ENCODE measurements around the gene TXNDC11. TPM values are rescaled to one million over a fixed set of nuclear protein-coding genes. Genes with fewer than 3 reads are reported as not detected.
A peak's percentile ranks its signal among the peaks of the same experiment; 100 is the strongest.

The TXNDC11 gene
- total RNA-seq, 1 experiment from 2014 or later: 11.1 TPM

GRCh38 chr16:11683145-11683544 is 59.5 kb downstream of the TXNDC11 start (continued):
- TF ChIP-seq ZBTB43 (CRISPR knock-in tag; IDR thresholded peaks at IDR 0.05) (no peak), GTF2I (CRISPR knock-in tag; conservative IDR thresholded peaks at IDR 0.05) (no peak), SMAD4 (CRISPR knock-in tag; IDR thresholded peaks at IDR 0.05) (no peak), ZNF425 (CRISPR knock-in tag; conservative IDR thresholded peaks at IDR 0.05) (no peak), E2F1 (CRISPR knock-in tag; IDR thresholded peaks at IDR 0.05) (no peak), RORB (CRISPR knock-in tag; IDR thresholded peaks at IDR 0.05) (no peak), ZNF263 (CRISPR knock-in tag; IDR thresholded peaks at IDR 0.05; ENCODE audit: low read depth) (no peak), SP1 (CRISPR knock-in tag; conservative IDR thresholded peaks at IDR 0.05) (no peak)
- TF ChIP-seq, protein P1, sequence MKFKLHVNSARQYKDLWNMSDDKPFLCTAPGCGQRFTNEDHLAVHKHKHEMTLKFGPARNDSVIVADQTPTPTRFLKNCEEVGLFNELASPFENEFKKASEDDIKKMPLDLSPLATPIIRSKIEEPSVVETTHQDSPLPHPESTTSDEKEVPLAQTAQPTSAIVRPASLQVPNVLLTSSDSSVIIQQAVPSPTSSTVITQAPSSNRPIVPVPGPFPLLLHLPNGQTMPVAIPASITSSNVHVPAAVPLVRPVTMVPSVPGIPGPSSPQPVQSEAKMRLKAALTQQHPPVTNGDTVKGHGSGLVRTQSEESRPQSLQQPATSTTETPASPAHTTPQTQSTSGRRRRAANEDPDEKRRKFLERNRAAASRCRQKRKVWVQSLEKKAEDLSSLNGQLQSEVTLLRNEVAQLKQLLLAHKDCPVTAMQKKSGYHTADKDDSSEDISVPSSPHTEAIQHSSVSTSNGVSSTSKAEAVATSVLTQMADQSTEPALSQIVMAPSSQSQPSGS (CRISPR knock-in tag; IDR thresholded peaks at IDR 0.05; ENCODE audit: borderline replicate concordance, low read depth): no peak
- TF ChIP-seq, protein P2, sequence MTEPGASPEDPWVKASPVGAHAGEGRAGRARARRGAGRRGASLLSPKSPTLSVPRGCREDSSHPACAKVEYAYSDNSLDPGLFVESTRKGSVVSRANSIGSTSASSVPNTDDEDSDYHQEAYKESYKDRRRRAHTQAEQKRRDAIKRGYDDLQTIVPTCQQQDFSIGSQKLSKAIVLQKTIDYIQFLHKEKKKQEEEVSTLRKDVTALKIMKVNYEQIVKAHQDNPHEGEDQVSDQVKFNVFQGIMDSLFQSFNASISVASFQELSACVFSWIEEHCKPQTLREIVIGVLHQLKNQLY (CRISPR knock-in tag; IDR thresholded peaks at IDR 0.05): no peak

DNA sequence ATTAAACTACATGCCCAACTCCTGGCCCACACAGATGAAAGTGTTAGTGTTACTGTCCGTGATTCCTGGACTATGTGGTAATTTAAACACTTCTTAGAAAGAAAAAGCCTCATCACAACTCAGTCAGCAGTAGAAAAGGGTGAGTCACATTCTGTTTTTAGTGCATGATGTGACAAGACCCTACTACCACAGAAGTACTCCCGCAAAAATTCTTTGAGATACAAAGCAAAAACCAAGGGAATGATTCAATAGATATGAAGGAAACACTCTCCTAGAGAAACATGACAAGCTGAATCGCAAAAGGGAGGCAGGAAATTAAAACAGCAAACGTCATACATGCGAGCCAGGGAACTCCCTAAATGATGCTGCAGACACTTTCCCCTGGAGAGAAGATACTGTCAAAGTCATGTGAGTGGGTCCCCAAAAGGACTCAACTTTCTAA is 60.0 kb downstream of the TXNDC11 start:
- ATAC-seq (no peak), DNase-seq (ENCODE audit: low spot score) (no peak)
- no peaks in the 10 kb centered on the region for H3K9me3 Mint-ChIP-seq
- peak overlapping the region; percentile 10 for H3K27ac Mint-ChIP-seq
- H3K36me3 Mint-ChIP-seq: peaks cover 34% of the 10 kb centered on the region
- ChIA-PET POLR2A (no interaction called here), CTCF (no interaction called here)
- H3K4me1 Mint-ChIP-seq: peaks cover 19% of the 10 kb centered on the region
- no peak overlapping the region for H3K4me3 Mint-ChIP-seq
- no peaks in the 10 kb centered on the region for H3K27me3 Mint-ChIP-seq (ENCODE audit: low read depth)
- TF ChIP-seq, protein P3, sequence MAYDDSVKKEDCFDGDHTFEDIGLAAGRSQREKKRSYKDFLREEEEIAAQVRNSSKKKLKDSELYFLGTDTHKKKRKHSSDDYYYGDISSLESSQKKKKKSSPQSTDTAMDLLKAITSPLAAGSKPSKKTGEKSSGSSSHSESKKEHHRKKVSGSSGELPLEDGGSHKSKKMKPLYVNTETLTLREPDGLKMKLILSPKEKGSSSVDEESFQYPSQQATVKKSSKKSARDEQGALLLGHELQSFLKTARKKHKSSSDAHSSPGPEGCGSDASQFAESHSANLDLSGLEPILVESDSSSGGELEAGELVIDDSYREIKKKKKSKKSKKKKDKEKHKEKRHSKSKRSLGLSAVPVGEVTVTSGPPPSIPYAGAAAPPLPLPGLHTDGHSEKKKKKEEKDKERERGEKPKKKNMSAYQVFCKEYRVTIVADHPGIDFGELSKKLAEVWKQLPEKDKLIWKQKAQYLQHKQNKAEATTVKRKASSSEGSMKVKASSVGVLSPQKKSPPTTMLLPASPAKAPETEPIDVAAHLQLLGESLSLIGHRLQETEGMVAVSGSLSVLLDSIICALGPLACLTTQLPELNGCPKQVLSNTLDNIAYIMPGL (CRISPR knock-in tag; IDR thresholded peaks at IDR 0.05): no peak
- TF ChIP-seq ZNF121 (CRISPR knock-in tag; IDR thresholded peaks at IDR 0.05): no peak
- TF ChIP-seq JUN (CRISPR knock-in tag; IDR thresholded peaks at IDR 0.05): no peak
- TF ChIP-seq FOXJ3 (CRISPR knock-in tag; IDR thresholded peaks at IDR 0.05; ENCODE audit: borderline replicate concordance): no peak
- TF ChIP-seq PRRX2 (CRISPR knock-in tag; IDR thresholded peaks at IDR 0.05): no peak
- TF ChIP-seq, protein P4, sequence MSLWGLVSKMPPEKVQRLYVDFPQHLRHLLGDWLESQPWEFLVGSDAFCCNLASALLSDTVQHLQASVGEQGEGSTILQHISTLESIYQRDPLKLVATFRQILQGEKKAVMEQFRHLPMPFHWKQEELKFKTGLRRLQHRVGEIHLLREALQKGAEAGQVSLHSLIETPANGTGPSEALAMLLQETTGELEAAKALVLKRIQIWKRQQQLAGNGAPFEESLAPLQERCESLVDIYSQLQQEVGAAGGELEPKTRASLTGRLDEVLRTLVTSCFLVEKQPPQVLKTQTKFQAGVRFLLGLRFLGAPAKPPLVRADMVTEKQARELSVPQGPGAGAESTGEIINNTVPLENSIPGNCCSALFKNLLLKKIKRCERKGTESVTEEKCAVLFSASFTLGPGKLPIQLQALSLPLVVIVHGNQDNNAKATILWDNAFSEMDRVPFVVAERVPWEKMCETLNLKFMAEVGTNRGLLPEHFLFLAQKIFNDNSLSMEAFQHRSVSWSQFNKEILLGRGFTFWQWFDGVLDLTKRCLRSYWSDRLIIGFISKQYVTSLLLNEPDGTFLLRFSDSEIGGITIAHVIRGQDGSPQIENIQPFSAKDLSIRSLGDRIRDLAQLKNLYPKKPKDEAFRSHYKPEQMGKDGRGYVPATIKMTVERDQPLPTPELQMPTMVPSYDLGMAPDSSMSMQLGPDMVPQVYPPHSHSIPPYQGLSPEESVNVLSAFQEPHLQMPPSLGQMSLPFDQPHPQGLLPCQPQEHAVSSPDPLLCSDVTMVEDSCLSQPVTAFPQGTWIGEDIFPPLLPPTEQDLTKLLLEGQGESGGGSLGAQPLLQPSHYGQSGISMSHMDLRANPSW (CRISPR knock-in tag; conservative IDR thresholded peaks at IDR 0.05; ENCODE audit: low read depth): no peak
- TF ChIP-seq ARID4B (CRISPR knock-in tag; IDR thresholded peaks at IDR 0.05; ENCODE audit: borderline replicate concordance): no peak
- no peak for TF ChIP-seq ZNF232 (CRISPR knock-in tag; IDR thresholded peaks at IDR 0.05)
- TF ChIP-seq NR1H2 (CRISPR knock-in tag; IDR thresholded peaks at IDR 0.05): no peak
- no peak for TF ChIP-seq SMAD4 (CRISPR knock-in tag; IDR thresholded peaks at IDR 0.05)
- no peak for TF ChIP-seq MXD4 (CRISPR knock-in tag; IDR thresholded peaks at IDR 0.05; ENCODE audit: borderline replicate concordance)
- TF ChIP-seq TP53 (CRISPR knock-in tag; IDR thresholded peaks at IDR 0.05): no peak
